AG09309 (cell line): ENCODE results near the gene PAPPA2.

Experiments used
- DNase-seq: peaks from one replicate; pipeline ENCODE4 v3.0.0-alpha.2; 2010; ENCODE audit warnings: low read depth
- H3K4me3 ChIP-seq: 2 replicates; pipeline ENCODE4 v1.5.1; 2011; ENCODE audit warnings: mild to moderate bottlenecking, low read depth, low read length, moderate library complexity; ENCODE audit not compliant: control insufficient read depth
- TF ChIP-seq, protein P1 (sequence below): IDR thresholded peaks from 2 replicates; pipeline ENCODE4 v1.5.1; 2011; ENCODE audit warnings: mild to moderate bottlenecking, low read depth, low read length, inconsistent platforms; ENCODE audit not compliant: insufficient read depth, control insufficient read depth; ENCODE audit errors: missing control alignments

The PAPPA2 gene

DNA sequence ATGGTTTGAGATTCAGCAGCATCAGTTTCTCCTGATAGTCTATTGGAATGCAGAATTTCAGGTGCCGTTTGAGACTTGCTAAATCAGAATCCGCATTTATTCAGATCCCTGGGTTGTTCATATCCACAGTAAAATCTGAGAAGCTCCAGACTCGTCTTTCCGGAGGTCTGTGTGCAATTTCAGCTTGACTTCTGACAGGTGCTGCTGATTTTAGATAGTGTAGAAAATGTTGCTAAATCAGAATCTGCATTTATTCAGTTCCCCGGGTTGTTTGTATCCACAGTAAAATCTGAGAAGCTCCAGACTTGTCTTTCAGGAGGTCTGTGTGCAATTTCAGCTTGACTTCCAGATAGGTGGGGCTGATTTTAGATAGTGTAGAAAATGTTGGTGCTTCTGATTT lies 113.7 kb downstream of the PAPPA2 start:
- no peak overlapping the region for H3K4me3 ChIP-seq
- TF ChIP-seq, protein P1, sequence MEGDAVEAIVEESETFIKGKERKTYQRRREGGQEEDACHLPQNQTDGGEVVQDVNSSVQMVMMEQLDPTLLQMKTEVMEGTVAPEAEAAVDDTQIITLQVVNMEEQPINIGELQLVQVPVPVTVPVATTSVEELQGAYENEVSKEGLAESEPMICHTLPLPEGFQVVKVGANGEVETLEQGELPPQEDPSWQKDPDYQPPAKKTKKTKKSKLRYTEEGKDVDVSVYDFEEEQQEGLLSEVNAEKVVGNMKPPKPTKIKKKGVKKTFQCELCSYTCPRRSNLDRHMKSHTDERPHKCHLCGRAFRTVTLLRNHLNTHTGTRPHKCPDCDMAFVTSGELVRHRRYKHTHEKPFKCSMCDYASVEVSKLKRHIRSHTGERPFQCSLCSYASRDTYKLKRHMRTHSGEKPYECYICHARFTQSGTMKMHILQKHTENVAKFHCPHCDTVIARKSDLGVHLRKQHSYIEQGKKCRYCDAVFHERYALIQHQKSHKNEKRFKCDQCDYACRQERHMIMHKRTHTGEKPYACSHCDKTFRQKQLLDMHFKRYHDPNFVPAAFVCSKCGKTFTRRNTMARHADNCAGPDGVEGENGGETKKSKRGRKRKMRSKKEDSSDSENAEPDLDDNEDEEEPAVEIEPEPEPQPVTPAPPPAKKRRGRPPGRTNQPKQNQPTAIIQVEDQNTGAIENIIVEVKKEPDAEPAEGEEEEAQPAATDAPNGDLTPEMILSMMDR: no peak
- no peak for DNase-seq

GRCh38 chr1:176577646-176578197 lies 114.7 kb downstream of the PAPPA2 start:
- H3K4me3 ChIP-seq: no peak overlapping the region
- TF ChIP-seq, protein P1: no peak
- no peak for DNase-seq

GRCh38 chr1:176579087-176579486 lies 116.1 kb downstream of the PAPPA2 start:
- TF ChIP-seq, protein P1: no peak
- no peak for DNase-seq

GRCh38 chr1:176595217-176595616 lies 132.2 kb downstream of the PAPPA2 start:
- TF ChIP-seq, protein P1: no peak
- no peak for DNase-seq

More at GRCh38 chr1:176579087-176579486, 116.1 kb downstream of the PAPPA2 start:
- H3K4me3 ChIP-seq: no peak overlapping the region

GRCh38 chr1:176601348-176601747 lies 138.4 kb downstream of the PAPPA2 start:
- TF ChIP-seq, protein P1: no peak
- H3K4me3 ChIP-seq: no peak overlapping the region
- no peak for DNase-seq

More at GRCh38 chr1:176595217-176595616, 132.2 kb downstream of the PAPPA2 start:
- no peak overlapping the region for H3K4me3 ChIP-seq

DNA sequence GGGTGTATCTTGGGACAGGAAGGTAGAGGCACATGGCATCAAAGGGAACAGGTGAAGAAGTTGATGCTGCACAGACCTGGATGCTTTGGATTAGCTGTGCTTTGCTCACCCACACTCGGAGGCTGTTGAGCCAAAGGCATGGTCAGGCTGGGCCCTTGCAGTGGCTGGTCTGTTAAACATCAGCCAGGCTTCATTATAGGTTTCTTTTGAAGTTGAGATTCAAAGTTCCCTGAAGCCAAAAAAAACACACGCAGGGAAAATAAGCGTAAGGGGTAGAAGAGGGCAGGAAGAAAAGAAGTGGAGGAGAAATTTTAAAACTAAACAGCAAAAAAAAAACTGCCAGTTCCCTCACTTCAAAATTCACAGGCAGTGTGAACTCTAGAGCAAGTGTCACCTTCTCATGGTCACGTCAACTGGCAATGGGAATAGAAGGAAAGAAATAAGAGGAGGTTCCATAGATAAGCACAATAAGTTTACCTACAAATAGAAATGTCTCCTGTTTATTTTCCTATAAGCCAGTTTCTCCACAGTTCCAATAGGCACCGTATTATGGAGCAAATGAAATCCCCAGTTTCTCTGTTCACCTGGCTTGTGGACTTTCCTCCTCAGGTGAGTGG lies 139.5 kb downstream of the PAPPA2 start:
- TF ChIP-seq, protein P1: no peak
- H3K4me3 ChIP-seq: no peak overlapping the region
- no peak for DNase-seq
